Measurements from ENCODE around the gene LCLAT1. TPM values are rescaled to one million over a fixed set of nuclear protein-coding genes. Genes with fewer than 3 reads are reported as not detected.

The LCLAT1 gene
- total and polyA plus RNA-seq, 12 donors, result 8.0 to 56.4 (median 42.7) TPM

DNA sequence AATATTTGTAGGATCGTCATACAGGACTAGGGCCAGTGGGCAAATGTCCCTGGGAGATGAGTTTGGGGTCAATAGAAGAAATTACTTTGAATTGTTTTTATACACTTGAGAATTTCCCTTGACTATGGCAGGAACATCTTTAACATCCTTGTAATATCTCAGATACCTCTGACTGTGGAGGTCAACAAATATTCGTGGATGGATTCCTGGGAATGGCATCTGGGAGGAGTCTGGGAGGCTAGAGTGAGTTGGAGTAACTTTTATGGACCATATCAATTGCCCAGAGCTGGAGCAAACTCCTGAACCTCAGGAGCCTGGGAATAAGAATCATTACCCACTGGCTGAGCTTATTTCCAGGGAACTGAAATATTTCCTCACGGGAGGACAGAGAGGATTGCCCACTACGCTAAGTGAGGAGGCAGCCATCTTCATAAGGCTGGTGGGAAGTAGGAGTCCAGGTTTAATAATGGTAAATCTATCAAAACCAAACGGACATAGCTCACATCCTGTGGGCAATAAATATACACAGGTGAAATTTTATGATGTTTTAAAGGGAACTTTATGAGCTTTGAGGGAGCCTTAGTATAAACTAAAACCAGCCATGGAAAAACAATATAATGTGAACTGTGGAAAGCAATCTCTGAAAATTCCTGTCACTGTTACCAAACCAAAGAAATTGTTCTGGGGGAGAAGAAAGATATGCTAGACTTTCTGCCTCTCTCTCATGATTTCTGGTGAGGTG lies 44.4 kb upstream of the LCLAT1 start:
- no peaks in the 10 kb centered on the region for H3K9me3 ChIP-seq
- no peak overlapping the region for H3K4me3 ChIP-seq
- H3K36me3 ChIP-seq, result no peaks in the 10 kb centered on the region
- H3K27ac ChIP-seq, result peak overlapping the region in 6 of 10 donors; percentile 54 to 72 (median 63)
- H3K27me3 ChIP-seq, result no peaks in the 10 kb centered on the region
- ATAC-seq, result no peak
- DNase-seq, result no peak
- no peak for TF ChIP-seq CTCF (IDR thresholded peaks at IDR 0.05)
- peaks cover 9 to 57% (median 37%) of the 10 kb centered on the region in 9 donors for H3K4me1 ChIP-seq
- 77 to 81% methylated on average over 5 of the region's 5 CpGs for WGBS, 2 donors
- intact Hi-C loops (cut with DNase I), result no loop called here

DNA sequence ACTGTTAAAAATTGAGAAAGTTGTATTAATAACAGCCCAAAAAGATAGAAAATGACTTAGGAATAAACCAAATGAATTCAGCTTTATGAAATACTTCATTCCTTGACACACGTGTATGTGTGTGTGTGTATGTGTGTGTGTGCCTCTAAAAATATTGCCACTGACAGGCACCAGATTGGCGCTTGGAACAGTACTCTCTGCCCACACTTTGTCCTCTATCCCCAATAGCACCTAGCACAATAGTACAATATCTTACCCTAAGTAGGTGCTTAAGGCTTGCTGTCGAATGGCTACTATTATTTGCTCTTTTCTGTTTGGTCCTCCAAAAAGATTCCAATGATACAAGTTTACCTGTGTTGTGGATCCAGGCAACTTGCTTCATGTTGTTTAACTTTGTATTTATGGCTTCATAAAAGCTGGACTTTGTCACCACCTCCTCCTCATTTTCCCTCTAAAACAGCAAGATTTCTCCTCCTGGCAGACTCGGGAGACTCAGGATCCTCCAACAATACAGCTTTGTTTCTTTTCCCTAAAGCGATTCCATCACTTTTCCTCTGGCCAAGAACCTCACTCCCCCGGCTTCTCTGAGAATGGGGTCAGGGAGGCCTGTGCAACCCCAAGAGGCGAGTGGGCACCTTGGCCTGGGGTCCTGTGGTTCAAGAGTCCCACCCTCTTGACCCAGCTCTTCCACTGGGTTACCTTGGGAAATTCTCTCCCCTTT lies 43.3 kb upstream of the LCLAT1 start:
- H3K9me3 ChIP-seq, result no peaks in the 10 kb centered on the region
- no peak overlapping the region for H3K4me3 ChIP-seq
- TF ChIP-seq CTCF (IDR thresholded peaks at IDR 0.05), result no peak
- H3K36me3 ChIP-seq, result no peaks in the 10 kb centered on the region
- DNase-seq (no peak), ATAC-seq (peak in 7 of 8 donors; percentile 21 to 73 (median 38))
- intact Hi-C loops (cut with DNase I), result no loop called here
- peak overlapping the region in 9 of 10 donors; percentile 31 to 72 (median 59) for H3K27ac ChIP-seq
- WGBS, 2 donors, result 59 to 61% methylated on average over 7 of the region's 7 CpGs
- H3K4me1 ChIP-seq, result peaks cover 17 to 67% (median 47%) of the 10 kb centered on the region in 9 donors
- no peaks in the 10 kb centered on the region for H3K27me3 ChIP-seq

DNA sequence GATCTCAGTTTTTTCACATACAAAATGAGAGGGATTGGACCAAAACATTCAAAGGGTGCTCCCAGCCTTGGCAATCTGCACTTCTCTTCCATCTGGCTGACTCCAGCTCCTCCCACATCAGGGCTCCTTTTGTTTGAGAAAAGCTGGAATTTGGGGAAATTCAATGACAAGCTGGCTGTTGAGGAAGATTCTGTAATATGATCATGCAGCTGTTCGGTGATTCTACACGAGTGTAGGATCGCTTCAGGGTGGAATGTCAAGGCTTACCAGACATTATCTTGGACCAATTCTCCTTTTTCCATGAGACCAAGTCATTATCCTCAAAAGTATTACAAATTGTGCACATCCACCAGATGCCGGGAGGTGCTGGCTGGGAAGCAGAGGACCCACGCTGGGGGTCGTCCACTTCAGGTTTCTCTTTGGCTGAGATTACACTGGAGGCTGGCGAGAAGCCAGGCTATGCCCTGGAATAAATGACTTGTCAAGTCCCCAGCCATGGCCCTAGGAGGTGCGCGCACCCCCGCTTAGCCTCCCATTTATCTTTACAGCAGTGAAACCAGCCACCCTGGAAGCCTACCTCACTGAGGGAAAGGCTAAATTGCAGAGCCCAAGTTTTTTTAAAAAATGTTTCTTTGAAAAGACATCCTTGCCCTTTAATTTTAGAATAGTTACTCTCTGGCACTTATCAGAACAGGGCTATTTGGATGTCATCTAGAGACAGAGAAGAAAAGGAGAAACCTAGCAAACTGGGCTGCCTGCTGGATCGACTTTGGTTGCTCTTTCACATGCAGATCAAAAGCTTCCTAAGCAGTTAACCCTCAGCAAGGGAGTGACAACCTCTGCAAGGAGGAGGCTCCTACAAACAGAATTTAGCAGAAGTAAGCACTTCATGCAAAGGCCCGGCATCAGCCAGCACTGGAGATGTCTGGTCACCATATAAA lies 42.5 kb upstream of the LCLAT1 start:
- no peaks in the 10 kb centered on the region for H3K36me3 ChIP-seq
- no peaks in the 10 kb centered on the region for H3K27me3 ChIP-seq
- intact Hi-C loops (cut with DNase I), result loop anchor here in 5 of 10 donors (5.0 kb wide), 4 partner anchors 42 to 172 kb away; partner anchors contain the start of gene LBH (in 1 of the 5)
- WGBS, 2 donors, result 55 to 61% methylated on average over 12 of the region's 12 CpGs
- ATAC-seq (peak in 6 of 8 donors; percentile 3 to 34 (median 12)), DNase-seq (no peak)
- peaks cover 24 to 76% (median 55%) of the 10 kb centered on the region in 9 donors for H3K4me1 ChIP-seq
- no peak for TF ChIP-seq CTCF (IDR thresholded peaks at IDR 0.05)
- H3K9me3 ChIP-seq, result no peaks in the 10 kb centered on the region
- H3K4me3 ChIP-seq, result no peak overlapping the region
- H3K27ac ChIP-seq, result peak overlapping the region in 9 of 10 donors; percentile 31 to 72 (median 59)

DNA sequence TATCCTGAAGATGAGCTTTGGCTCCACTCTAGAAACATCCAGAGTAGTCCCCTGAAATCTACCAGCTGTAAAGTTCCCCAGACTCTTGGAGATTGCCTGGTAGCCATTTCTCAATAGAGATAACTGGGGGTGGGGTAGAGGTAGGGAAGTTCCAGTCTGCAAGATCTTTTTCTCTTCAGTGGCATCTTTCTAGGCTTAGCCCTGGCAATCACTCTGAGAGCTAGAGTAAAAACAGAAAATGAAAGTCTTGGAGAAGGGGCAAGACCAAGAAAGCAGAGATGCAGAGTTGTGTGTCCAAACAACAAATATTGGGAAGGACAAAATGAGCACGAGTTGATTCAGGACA lies 41.8 kb upstream of the LCLAT1 start:
- no peak for TF ChIP-seq CTCF (IDR thresholded peaks at IDR 0.05)
- H3K4me1 ChIP-seq, result peaks cover 24 to 77% (median 58%) of the 10 kb centered on the region in 9 donors
- H3K9me3 ChIP-seq, result no peaks in the 10 kb centered on the region
- no peaks in the 10 kb centered on the region for H3K36me3 ChIP-seq
- H3K4me3 ChIP-seq, result no peak overlapping the region
- 39 to 84% methylated on average over 1 of the region's 1 CpG for WGBS, 2 donors
- no peaks in the 10 kb centered on the region for H3K27me3 ChIP-seq
- no peak for DNase-seq
- intact Hi-C loops (cut with DNase I), result loop anchor here in 5 of 10 donors (5.0 kb wide), 4 partner anchors 43 to 173 kb away; partner anchors contain the start of gene LBH (in 1 of the 5)
- ATAC-seq, result no peak
- peak overlapping the region in 7 of 10 donors; percentile 31 to 72 (median 67) for H3K27ac ChIP-seq

All from heart right ventricle (tissue), 16 donors.